Activated T-helper 2 cell treated with anti-CD3 and anti-CD28 coated beads, Interferon-gamma antibody, Interleukin-2, Interleukin-4, amounts not matched to agents 10 μg/mL and 5 μg/mL and 100 μg/mL, durations not matched to agents 14 hours and 24 hours and 36 hours (primary cell): ENCODE data around the gene DNAH3. TPM values are rescaled to one million over a fixed set of nuclear protein-coding genes. Genes with fewer than 3 reads are reported as not detected.
"Not testable (repeated sequence)": the region's sequence is repeated elsewhere in the genome, so short reads cannot be mapped to it uniquely, and the experiment has no call there.

ENCODE experiments used
- DNase-seq: peaks from one replicate; pipeline ENCODE4 v3.0.0; 2021; ENCODE audit warnings: low spot score
- H3K27ac Mint-ChIP-seq: one replicate; pipeline ENCODE4 v1.8.0; 2021; ENCODE audit warnings: mixed read lengths
- H3K27me3 Mint-ChIP-seq: one replicate; pipeline ENCODE4 v1.8.0; 2021; ENCODE audit warnings: low read depth, mixed read lengths
- H3K36me3 Mint-ChIP-seq: one replicate; pipeline ENCODE4 v1.8.0; 2021; ENCODE audit warnings: low read depth, mixed read lengths
- H3K4me1 Mint-ChIP-seq: one replicate; pipeline ENCODE4 v1.8.0; 2021; ENCODE audit warnings: low read depth, mixed read lengths
- H3K4me3 Mint-ChIP-seq: one replicate; pipeline ENCODE4 v1.8.0; 2021; ENCODE audit warnings: low read depth, mild to moderate bottlenecking, moderate library complexity, mixed read lengths
- H3K9me3 Mint-ChIP-seq: one replicate; pipeline ENCODE4 v1.8.0; 2021; ENCODE audit warnings: mixed read lengths
- intact Hi-C: fragments of 100-400 bp; cut with micrococcal nuclease; formaldehyde crosslinking; loops from one replicate; pipeline ENCODE4 v1.15.1; 2023
- total RNA-seq: library from RNA; stranded (reverse); gene quantifications from 2 replicates; pipeline ENCODE4 v1.2.3, GENCODE V29; 2022

DNAH3 gene
- total RNA-seq, 1 donor from 2014 or later = 0.02 TPM

DNA sequence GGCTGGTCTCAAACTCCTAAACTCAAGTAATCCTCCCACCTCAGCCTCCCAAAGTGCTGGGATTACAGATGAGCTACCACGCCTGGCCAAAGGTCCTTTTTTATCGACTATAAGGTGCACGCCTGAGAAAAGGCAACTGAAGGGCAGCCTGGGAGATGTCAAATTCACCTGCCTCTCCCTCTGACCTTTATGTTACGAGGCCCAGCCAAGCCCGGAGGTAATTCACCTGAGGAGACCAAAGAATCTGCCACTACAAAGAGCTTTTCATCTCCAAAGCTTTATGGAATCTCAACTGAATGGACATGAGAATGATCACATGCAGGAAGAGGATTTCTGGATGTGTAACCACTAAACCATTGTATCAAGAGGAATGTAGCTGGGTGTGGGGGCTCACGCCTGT lies 212.9 kb downstream of the DNAH3 start:
- H3K27ac Mint-ChIP-seq = no peak overlapping the region
- H3K9me3 Mint-ChIP-seq = no peaks in the 10 kb centered on the region

DNA sequence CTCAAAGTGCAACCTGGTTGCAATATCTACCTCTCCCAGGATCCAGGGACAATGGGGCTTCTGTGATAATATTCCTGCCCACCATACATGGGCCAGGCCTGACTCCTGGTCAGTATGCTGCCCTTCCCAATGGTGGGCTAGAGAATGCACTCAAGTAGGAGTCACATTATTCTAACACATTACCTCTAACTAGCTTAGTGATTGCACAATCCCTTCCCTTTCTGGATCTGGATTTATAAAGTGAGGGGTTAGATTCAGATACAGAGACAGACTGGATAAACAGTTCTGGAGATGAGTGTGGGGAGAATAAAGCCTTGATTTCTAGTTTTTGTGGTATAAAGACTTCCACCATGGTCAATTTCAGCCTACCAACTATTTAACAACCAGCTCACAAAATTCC lies 217.1 kb downstream of the DNAH3 start:
- intact Hi-C loops = no loop called here
- no peaks in the 10 kb centered on the region for H3K9me3 Mint-ChIP-seq
- H3K4me3 Mint-ChIP-seq = no peak overlapping the region
- H3K27ac Mint-ChIP-seq = no peak overlapping the region
- no peak for DNase-seq
- no peaks in the 10 kb centered on the region for H3K27me3 Mint-ChIP-seq
- H3K4me1 Mint-ChIP-seq = peaks cover 9% of the 10 kb centered on the region
- H3K36me3 Mint-ChIP-seq = no peaks in the 10 kb centered on the region

More for the DNA sequence above, 212.9 kb downstream of the DNAH3 start:
- intact Hi-C loops = loop anchor here (2.0 kb wide), 2 partner anchors 53 to 63 kb away; no protein-coding TSS in a partner anchor
- Mint-ChIP-seq H3K27me3 (no peaks in the 10 kb centered on the region), H3K36me3 (no peaks in the 10 kb centered on the region), H3K4me1 (peaks cover 39% of the 10 kb centered on the region), H3K4me3 (no peak overlapping the region)
- no peak for DNase-seq

DNA sequence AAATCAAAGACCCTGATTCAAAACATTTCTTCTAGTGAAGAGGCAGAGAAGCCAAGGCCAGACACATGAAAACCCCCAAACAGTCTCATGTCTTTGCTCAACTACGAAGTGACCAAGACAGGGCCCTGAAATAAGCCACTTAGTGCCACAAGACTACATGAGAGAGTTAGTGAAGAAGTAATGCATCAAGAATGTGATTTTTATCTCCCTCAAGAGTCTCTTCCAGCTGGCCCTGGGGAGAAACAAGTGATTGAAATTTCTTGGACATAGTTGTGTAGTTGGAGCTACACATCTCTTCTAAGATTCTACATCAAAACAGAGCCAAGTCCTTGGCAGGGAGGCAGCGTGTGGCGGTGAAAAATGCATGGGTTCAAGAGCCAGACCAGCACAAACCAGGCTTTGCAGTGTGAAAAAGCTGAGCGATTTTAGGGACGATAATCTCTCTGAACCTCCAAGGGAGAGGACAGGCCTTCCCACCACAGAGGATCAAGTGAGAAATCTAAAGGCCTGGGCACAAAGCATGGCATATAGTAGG lies 219.5 kb downstream of the DNAH3 start:
- no peak overlapping the region for H3K27ac Mint-ChIP-seq
- H3K4me3 Mint-ChIP-seq = no peak overlapping the region
- H3K27me3 Mint-ChIP-seq = no peaks in the 10 kb centered on the region
- no peak for DNase-seq
- H3K36me3 Mint-ChIP-seq = peaks cover 4% of the 10 kb centered on the region
- intact Hi-C loops = no loop called here
- H3K4me1 Mint-ChIP-seq = peaks cover 1% of the 10 kb centered on the region
- H3K9me3 Mint-ChIP-seq = no peaks in the 10 kb centered on the region

DNA sequence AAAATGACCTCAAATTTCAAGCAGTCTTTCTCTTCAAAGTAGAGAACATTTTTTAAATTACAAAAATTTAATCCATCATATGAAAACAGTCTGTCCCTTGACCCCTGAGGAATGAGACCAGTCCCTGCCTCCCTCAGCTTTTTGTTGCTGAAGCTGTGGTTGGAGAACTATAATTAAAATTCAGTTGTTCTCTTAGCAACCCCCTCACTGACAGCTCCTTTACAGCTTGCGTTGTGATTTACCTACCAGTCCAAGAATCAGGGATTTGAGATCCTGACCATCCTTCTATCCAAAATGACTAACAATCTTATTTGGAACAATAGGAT lies 220.3 kb downstream of the DNAH3 start:
- Mint-ChIP-seq H3K27ac (no peak overlapping the region), H3K4me3 (no peak overlapping the region), H3K9me3 (no peaks in the 10 kb centered on the region), H3K4me1 (peaks cover 1% of the 10 kb centered on the region), H3K27me3 (no peaks in the 10 kb centered on the region), H3K36me3 (peaks cover 11% of the 10 kb centered on the region)
- intact Hi-C loops = no loop called here
- DNase-seq = no peak

DNA sequence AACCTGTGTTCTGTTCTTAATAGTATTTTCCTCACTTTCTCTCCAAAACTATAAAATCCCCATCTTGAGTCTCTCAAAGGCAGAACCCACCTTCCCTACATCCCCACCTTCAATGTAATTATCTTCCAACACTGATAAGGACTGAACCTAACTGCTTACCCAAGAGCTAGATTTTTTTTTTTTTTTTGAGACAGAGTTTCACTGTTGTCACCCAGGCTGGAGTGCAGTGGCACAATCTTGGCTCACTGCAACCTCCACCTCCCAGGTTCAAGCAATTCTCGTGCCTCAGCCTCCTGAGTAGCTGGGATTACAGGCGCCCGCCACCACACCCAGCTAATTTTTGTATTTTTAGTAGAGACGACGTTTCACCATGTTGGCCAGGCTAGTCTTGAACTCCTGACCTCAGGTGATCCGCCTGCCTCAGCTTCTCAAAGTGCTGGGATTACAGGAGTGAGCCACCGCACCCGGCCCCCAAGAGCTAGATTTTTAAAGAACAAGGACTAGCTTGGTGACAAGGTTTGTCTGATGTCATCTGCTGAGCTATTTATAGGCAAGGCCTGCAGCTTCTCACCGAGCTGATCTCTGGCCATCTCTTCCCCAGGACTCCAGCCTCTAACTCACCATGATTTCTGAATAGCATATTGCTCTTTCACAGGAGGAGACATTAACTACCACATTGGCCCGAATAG lies 220.8 kb downstream of the DNAH3 start:
- DNase-seq, H3K27ac Mint-ChIP-seq, H3K27me3 Mint-ChIP-seq, H3K9me3 Mint-ChIP-seq, intact Hi-C loops, H3K4me3 Mint-ChIP-seq, H3K4me1 Mint-ChIP-seq: not testable (repeated sequence)
- peaks cover 13% of the 10 kb centered on the region for H3K36me3 Mint-ChIP-seq

DNA sequence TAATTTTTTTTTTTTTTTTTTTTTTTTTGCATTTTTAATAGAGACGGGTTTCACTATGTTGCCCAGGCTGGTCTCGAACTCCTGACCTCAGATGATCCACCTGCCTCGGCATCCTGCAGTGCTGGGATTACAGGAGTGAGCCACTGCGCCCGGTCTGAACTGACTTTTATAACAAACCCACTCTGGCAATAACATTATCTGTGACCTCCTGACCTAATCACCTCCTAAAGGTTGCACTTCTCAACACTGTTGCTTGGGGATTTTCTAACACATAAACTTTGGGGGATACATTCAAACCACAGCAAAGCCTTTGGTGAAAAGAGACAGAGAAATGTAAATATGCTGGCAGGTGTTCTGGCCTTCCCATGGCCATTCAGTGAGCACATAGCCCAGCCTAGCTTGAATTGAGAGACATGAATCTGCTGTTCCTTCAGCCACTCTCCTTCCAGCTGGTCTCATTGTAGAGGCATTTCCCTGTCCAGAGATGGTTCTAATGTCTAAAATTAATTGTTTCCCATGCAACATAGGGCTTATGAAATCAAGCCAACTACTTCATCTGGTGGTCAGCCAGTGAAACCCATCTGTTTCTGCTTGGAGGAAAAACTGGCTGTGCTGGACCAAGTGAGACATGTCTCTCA lies 221.8 kb downstream of the DNAH3 start:
- Mint-ChIP-seq H3K27me3 (no peaks in the 10 kb centered on the region), H3K9me3 (no peaks in the 10 kb centered on the region), H3K4me3 (no peak overlapping the region), H3K27ac (no peak overlapping the region), H3K36me3 (peaks cover 19% of the 10 kb centered on the region), H3K4me1 (no peaks in the 10 kb centered on the region)
- intact Hi-C loops = no loop called here
- DNase-seq = no peak

DNA sequence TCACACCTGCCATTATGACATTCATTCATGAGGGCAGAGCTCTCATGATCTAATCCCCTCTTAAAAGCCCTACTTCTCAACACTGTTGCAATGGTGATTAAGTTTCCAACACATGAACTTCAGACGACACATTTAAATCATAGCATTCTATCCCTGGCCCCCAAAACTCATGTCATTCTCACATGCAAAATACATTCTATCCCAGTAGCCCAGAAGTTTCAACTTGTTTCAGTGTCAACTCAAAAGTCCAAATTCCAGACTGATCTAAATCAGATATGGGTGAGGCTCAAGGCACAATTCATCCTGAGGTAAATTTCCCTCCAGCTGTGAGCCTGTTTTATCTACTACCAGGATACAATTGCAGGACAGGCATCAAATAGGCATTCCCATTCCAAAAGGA lies 224.9 kb downstream of the DNAH3 start:
- no peaks in the 10 kb centered on the region for H3K27me3 Mint-ChIP-seq
- intact Hi-C loops = no loop called here
- H3K27ac Mint-ChIP-seq = no peak overlapping the region
- DNase-seq = no peak
- H3K4me3 Mint-ChIP-seq = no peak overlapping the region
- no peaks in the 10 kb centered on the region for H3K9me3 Mint-ChIP-seq
- H3K4me1 Mint-ChIP-seq = no peaks in the 10 kb centered on the region
- peaks cover 26% of the 10 kb centered on the region for H3K36me3 Mint-ChIP-seq

DNA sequence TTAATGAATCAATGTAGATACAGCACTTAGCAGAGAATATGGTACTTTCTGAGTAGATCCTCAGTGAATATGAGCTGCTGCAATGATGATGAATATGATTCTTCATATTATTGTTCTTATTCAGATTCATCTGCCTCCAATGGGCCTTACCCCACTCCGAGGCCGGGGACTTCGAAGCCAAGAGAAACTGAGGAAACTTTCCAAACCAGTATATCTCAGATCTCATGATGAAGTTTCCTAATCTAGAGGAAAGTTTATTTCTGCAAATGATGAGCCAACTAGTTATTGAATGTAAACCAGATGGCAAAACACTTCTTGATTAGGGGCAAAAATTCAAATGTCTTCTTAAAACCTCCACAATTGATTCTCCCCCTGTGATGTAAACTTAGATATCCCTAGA lies 226.8 kb downstream of the DNAH3 start:
- intact Hi-C loops = no loop called here
- Mint-ChIP-seq H3K27ac (no peak overlapping the region), H3K36me3 (peaks cover 42% of the 10 kb centered on the region)

DNA sequence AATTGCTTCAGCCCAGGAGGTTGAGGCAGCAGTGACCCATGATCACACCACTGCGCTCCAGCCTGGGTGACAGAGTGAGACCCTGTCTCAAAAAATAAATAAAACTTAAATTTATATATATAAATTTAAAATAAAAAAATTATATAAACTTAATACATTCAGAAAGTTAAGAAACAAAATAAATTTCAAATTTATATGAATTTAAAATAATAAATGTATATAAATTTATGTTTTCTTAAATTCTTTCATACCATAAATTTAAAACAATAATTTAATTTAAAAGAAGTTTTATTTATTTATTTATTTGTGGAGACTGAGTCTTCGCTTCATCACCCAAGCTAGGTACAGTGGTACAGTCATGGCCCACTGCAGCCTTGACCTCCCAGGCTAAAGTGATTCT lies 229.8 kb downstream of the DNAH3 start:
- Mint-ChIP-seq H3K36me3 (peaks cover 57% of the 10 kb centered on the region), H3K9me3 (peaks cover 3% of the 10 kb centered on the region), H3K27ac (no peak overlapping the region), H3K4me1 (peaks cover 26% of the 10 kb centered on the region), H3K27me3 (no peaks in the 10 kb centered on the region), H3K4me3 (no peak overlapping the region)
- DNase-seq = no peak
- intact Hi-C loops = no loop called here

More for the DNA sequence above, 226.8 kb downstream of the DNAH3 start:
- no peaks in the 10 kb centered on the region for H3K27me3 Mint-ChIP-seq
- H3K9me3 Mint-ChIP-seq = no peaks in the 10 kb centered on the region
- peaks cover 12% of the 10 kb centered on the region for H3K4me1 Mint-ChIP-seq
- no peak overlapping the region for H3K4me3 Mint-ChIP-seq
- no peak for DNase-seq

DNA sequence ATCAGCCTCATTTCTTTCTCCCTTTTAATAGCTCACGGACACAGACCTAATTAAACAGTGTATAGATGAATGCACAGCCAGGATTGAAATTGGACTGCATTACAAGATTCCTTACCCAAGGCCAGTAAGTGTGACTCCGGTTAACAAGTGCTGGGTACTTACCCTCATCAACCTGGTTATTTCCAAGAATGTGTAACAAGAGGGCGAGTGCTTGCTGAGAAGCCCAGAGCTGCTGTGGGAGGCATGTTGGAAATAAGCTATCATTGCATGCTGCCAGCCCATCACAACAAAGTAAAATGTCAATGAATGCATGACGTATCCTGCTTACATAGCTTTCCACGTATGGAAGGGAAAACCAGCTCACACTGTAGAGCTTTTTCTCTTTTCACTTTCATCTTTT lies 230.6 kb downstream of the DNAH3 start:
- Mint-ChIP-seq H3K27me3 (no peaks in the 10 kb centered on the region), H3K4me1 (peaks cover 30% of the 10 kb centered on the region), H3K9me3 (peaks cover 3% of the 10 kb centered on the region), H3K27ac (no peak overlapping the region), H3K36me3 (peaks cover 57% of the 10 kb centered on the region), H3K4me3 (no peak overlapping the region)
- no peak for DNase-seq
- intact Hi-C loops = no loop called here

DNA sequence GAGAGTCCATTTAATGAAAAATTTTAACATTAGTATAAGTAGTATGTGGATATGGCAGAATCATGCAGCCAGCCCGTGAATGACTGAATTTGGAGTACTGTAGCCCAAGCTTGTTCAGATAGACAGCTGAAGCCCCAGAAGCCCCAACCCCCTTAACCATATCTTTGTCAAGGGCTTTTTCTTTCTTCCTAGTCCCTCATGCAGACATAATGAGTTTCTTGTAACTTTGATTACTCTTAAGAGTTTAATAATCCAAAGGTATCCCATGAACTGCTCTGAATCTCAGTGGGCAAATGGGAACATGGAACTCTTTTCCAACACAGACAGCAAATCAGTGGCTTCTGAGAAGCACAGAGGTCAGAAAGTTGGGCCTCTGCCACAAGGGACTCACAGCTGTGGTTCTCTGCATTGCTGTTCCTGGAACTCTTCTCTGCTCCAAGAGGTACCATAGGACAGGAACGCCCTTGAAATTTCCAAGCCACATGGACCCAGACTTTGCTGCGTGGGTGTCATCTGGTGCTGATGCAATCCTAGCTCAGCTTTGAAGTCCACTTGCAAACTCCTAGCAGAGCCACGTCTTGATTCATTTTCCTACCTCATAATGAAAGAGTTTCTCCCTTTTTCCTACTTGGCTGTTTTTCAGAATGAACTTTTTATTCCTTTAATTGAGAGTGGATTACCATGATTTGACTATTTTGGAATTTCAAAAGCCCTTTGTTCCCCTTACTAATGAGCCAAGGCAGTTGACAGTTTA lies 232.0 kb downstream of the DNAH3 start:
- no peak overlapping the region for H3K4me3 Mint-ChIP-seq
- DNase-seq = no peak
- peaks cover 52% of the 10 kb centered on the region for H3K36me3 Mint-ChIP-seq
- intact Hi-C loops = no loop called here
- no peaks in the 10 kb centered on the region for H3K27me3 Mint-ChIP-seq
- H3K9me3 Mint-ChIP-seq = peaks cover 3% of the 10 kb centered on the region
- H3K27ac Mint-ChIP-seq = peak overlapping the region; percentile 43
- peaks cover 30% of the 10 kb centered on the region for H3K4me1 Mint-ChIP-seq

DNA sequence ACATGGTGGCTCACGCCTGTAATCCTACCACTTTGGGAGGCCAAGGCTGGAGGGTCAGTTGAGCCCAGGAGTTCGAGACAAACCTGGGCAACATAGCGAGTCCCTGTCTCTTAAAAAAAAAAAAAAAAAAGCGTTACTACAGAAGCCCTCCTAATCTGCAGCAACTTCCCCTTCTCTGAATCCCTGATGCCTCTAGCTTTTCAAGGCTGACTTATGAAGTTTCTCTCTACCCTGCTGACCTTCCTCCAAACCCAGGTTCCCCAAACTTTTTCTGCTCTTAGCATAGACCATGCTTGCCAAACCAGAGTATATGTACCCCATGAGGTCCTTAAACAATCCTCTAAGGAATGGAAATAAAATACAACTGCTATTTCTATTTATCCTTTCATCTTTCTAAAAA lies 233.7 kb downstream of the DNAH3 start:
- Mint-ChIP-seq H3K4me3 (no peak overlapping the region), H3K9me3 (peaks cover 3% of the 10 kb centered on the region), H3K27ac (peak overlapping the region; percentile 20), H3K4me1 (peaks cover 32% of the 10 kb centered on the region), H3K36me3 (peaks cover 46% of the 10 kb centered on the region), H3K27me3 (no peaks in the 10 kb centered on the region)
- no peak for DNase-seq
- intact Hi-C loops = no loop called here

DNA sequence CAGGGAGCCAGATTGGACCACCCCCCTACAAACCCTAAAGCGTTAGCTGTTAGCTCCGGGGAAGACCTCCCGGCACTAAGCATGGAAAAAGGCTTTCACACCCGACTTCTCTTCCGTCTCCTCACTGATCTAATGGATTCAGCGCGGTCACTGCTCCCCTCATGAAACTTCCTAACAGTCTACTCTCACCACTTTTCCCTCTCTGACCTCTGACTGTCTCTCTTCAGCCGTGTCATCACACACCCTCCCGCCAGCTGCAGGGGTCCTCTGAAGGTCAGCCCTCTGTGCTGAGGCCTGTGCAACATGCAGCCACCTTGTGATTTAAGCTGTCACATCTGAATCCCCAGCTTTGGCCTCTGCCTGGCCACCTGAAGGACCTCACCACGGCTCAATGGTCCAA lies 234.4 kb downstream of the DNAH3 start:
- H3K4me3 Mint-ChIP-seq = no peak overlapping the region
- intact Hi-C loops = no loop called here
- peaks cover 46% of the 10 kb centered on the region for H3K36me3 Mint-ChIP-seq
- peaks cover 3% of the 10 kb centered on the region for H3K9me3 Mint-ChIP-seq
- H3K27ac Mint-ChIP-seq = no peak overlapping the region
- DNase-seq = no peak
- no peaks in the 10 kb centered on the region for H3K27me3 Mint-ChIP-seq
- H3K4me1 Mint-ChIP-seq = peaks cover 38% of the 10 kb centered on the region
